WTC11 (cell line): ENCODE results near the gene CCDC8. TPM values are rescaled to one million over a fixed set of nuclear protein-coding genes. Genes with fewer than 3 reads are reported as not detected.
A peak's percentile ranks its signal among the peaks of the same experiment; 100 is the strongest.

ENCODE experiments used
- ATAC-seq: fragments of 200-7000 bp; cut with Tn5 transposase; 2 replicates; pipeline ENCODE4 v1.10.0; 2021; ENCODE audit warnings: mild to moderate bottlenecking, moderate library complexity
- CTCF ChIA-PET: fragments of 300-600 bp; sonication (Branson Sonifier 250); formaldehyde crosslinking; loops from one replicate; lab custom pipeline; 2021; ENCODE audit warnings: antibody characterized with exemption; lab: Charles Lee
- POLR2A ChIA-PET: fragments of 350-600 bp; sonication (Branson Sonifier 250); formaldehyde crosslinking; loops from one replicate; lab custom pipeline; 2021; ENCODE audit warnings: antibody characterized with exemption; lab: Charles Lee
- DNase-seq: peaks from one replicate; pipeline ENCODE4 v3.0.0; 2021; ENCODE audit warnings: low spot score
- H3K27ac Mint-ChIP-seq: 2 replicates; pipeline ENCODE4 v1.8.0; 2021; ENCODE audit warnings: mixed read lengths
- H3K27me3 Mint-ChIP-seq: 2 replicates; pipeline ENCODE4 v1.8.0; 2021; ENCODE audit warnings: low read depth, mild to moderate bottlenecking, moderate library complexity, mixed read lengths
- H3K36me3 Mint-ChIP-seq: 2 replicates; pipeline ENCODE4 v1.8.0; 2021; ENCODE audit warnings: mixed read lengths
- H3K4me1 Mint-ChIP-seq: 2 replicates; pipeline ENCODE4 v1.8.0; 2022; ENCODE audit warnings: mixed read lengths
- H3K4me3 Mint-ChIP-seq: 2 replicates; pipeline ENCODE4 v1.8.0; 2021; ENCODE audit warnings: mild to moderate bottlenecking, moderate library complexity, mixed read lengths
- H3K9me3 Mint-ChIP-seq: 2 replicates; pipeline ENCODE4 v1.8.0; 2021; ENCODE audit warnings: mixed read lengths
- ATF1 ChIP-seq: sonication (generic); formaldehyde crosslinking; IDR thresholded peaks from 2 replicates; pipeline ENCODE4 v1.8.1; 2023; ENCODE audit warnings: mild to moderate bottlenecking, moderate library complexity, missing genetic modification reagents
- ELF4 ChIP-seq: sonication (generic); formaldehyde crosslinking; IDR thresholded peaks from 2 replicates; pipeline ENCODE4 v1.8.1; 2022; ENCODE audit warnings: low read depth, mild to moderate bottlenecking, moderate library complexity, missing genetic modification reagents
- ETV6 ChIP-seq: sonication (generic); formaldehyde crosslinking; IDR thresholded peaks from 2 replicates; pipeline ENCODE4 v1.8.1; 2022; ENCODE audit warnings: mild to moderate bottlenecking, missing genetic modification reagents
- FOXP1 ChIP-seq: sonication (generic); formaldehyde crosslinking; IDR thresholded peaks from 2 replicates; pipeline ENCODE4 v1.8.0; 2022; ENCODE audit warnings: missing genetic modification reagents, mild to moderate bottlenecking, moderate library complexity, borderline replicate concordance
- GRHL2 ChIP-seq: fragments of 250-450 bp; sonication (Bioruptor Pico); IDR thresholded peaks from 2 replicates; pipeline ENCODE4 v1.8.0; 2022; ENCODE audit warnings: mild to moderate bottlenecking, moderate library complexity; ENCODE audit not compliant: insufficient replicate concordance, severe bottlenecking
- HMGA2 ChIP-seq: fragments of 250-450 bp; sonication (Bioruptor Pico); IDR thresholded peaks from 2 replicates; pipeline ENCODE4 v1.4.0; 2021; ENCODE audit warnings: mild to moderate bottlenecking, moderate library complexity
- KAT7 ChIP-seq: sonication (generic); formaldehyde crosslinking; IDR thresholded peaks from 2 replicates; pipeline ENCODE4 v1.8.1; 2023; ENCODE audit warnings: missing genetic modification reagents, mild to moderate bottlenecking, borderline replicate concordance
- NFATC4 ChIP-seq: fragments of 250-450 bp; sonication (Bioruptor Pico); IDR thresholded peaks from 2 replicates; pipeline ENCODE4 v1.9.0; 2021; ENCODE audit warnings: mild to moderate bottlenecking
- NFE2L1 ChIP-seq: sonication (generic); formaldehyde crosslinking; IDR thresholded peaks from 2 replicates; pipeline ENCODE4 v1.8.1; 2023; ENCODE audit warnings: missing genetic modification reagents
- NR1H2 ChIP-seq: sonication (generic); formaldehyde crosslinking; IDR thresholded peaks from 2 replicates; pipeline ENCODE4 v1.9.0; 2021; ENCODE audit warnings: mild to moderate bottlenecking, moderate library complexity, missing genetic modification reagents
- PRRX2 ChIP-seq: fragments of 250-450 bp; sonication (Bioruptor Pico); IDR thresholded peaks from 2 replicates; pipeline ENCODE4 v1.8.0; 2021; ENCODE audit warnings: mild to moderate bottlenecking
- ZNF138 ChIP-seq: sonication (generic); formaldehyde crosslinking; conservative IDR thresholded peaks from 2 replicates; pipeline ENCODE4 v1.8.1; 2022; ENCODE audit warnings: mild to moderate bottlenecking, moderate library complexity, missing genetic modification reagents
- ZNF317 ChIP-seq: sonication (generic); formaldehyde crosslinking; IDR thresholded peaks from 2 replicates; pipeline ENCODE4 v1.8.1; 2023; ENCODE audit warnings: low read depth, mild to moderate bottlenecking, moderate library complexity, missing genetic modification reagents, borderline replicate concordance
- ZNF396 ChIP-seq: fragments of 250-450 bp; sonication (Bioruptor Pico); IDR thresholded peaks from 2 replicates; pipeline ENCODE4 v1.8.0; 2021; ENCODE audit warnings: mild to moderate bottlenecking, moderate library complexity, borderline replicate concordance
- ZNF416 ChIP-seq: fragments of 250-450 bp; sonication (Bioruptor Pico); IDR thresholded peaks from 2 replicates; pipeline ENCODE4 v1.9.0; 2021; ENCODE audit warnings: mild to moderate bottlenecking, inconsistent platforms
- ZNF423 ChIP-seq: fragments of 250-450 bp; sonication (Bioruptor Pico); IDR thresholded peaks from 2 replicates; pipeline ENCODE4 v2.1.2; 2022; ENCODE audit warnings: mild to moderate bottlenecking, moderate library complexity
- ZNF671 ChIP-seq: fragments of 250-450 bp; sonication (Bioruptor Pico); IDR thresholded peaks from 2 replicates; pipeline ENCODE4 v1.8.0; 2021; ENCODE audit warnings: mild to moderate bottlenecking
- total RNA-seq: library from RNA; stranded (reverse); gene quantifications from 3 replicates; pipeline ENCODE4 v1.2.3, GENCODE V29; 2021
- TF ChIP-seq, protein P1 (sequence below): sonication (generic); formaldehyde crosslinking; IDR thresholded peaks from 2 replicates; pipeline ENCODE4 v1.8.0; 2022; ENCODE audit warnings: missing genetic modification reagents
- TF ChIP-seq, protein P2 (sequence below): fragments of 200-600 bp; IDR thresholded peaks from 2 replicates; pipeline ENCODE4 v1.8.0; 2022; ENCODE audit warnings: antibody characterized with exemption
- TF ChIP-seq, protein P3 (sequence below): sonication (generic); formaldehyde crosslinking; IDR thresholded peaks from 2 replicates; pipeline ENCODE4 v1.8.0; 2022; ENCODE audit warnings: mild to moderate bottlenecking, missing genetic modification reagents
- TF ChIP-seq, protein P4 (sequence below): sonication (generic); formaldehyde crosslinking; IDR thresholded peaks from 2 replicates; pipeline ENCODE4 v1.8.1; 2023; ENCODE audit warnings: mild to moderate bottlenecking, missing genetic modification reagents, borderline replicate concordance
- TF ChIP-seq, protein P5 (sequence below): sonication (generic); formaldehyde crosslinking; IDR thresholded peaks from 2 replicates; pipeline ENCODE4 v1.8.1; 2023; ENCODE audit warnings: mild to moderate bottlenecking, missing genetic modification reagents

Gene CCDC8
- total RNA-seq, 1 experiment from 2014 or later: 25.7 TPM

DNA sequence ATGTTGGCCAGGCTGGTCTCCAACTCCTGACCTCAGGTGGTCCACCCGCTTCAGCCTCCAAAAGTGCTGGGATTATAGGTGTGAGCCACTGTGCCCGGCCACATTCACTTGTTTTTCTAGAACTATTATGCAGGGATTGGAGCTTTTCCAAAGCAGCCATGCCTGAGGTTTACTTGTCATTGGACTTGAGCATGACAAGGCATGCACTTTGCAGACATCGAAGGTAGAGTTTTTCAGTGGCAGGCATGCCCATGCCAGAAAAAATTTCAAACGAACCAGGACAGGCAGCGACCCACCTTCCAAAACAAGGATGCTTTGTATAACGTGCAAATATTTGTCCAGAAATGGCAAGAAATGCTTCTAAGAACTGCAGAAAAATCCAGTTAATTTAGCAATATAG is 40.3 kb upstream of the CCDC8 start:
- Mint-ChIP-seq H3K36me3 (peaks cover 7% of the 10 kb centered on the region; the same call in 1 of the 2 replicates), H3K27ac (no peak overlapping the region), H3K9me3 (peaks cover 12% of the 10 kb centered on the region), H3K4me1 (no peaks in the 10 kb centered on the region), H3K27me3 (peaks cover 8% of the 10 kb centered on the region), H3K4me3 (no peak overlapping the region)
- no peak for TF ChIP-seq PRRX2 (CRISPR knock-in tag)
- TF ChIP-seq ZNF671 (CRISPR knock-in tag): no peak
- TF ChIP-seq, protein P1, sequence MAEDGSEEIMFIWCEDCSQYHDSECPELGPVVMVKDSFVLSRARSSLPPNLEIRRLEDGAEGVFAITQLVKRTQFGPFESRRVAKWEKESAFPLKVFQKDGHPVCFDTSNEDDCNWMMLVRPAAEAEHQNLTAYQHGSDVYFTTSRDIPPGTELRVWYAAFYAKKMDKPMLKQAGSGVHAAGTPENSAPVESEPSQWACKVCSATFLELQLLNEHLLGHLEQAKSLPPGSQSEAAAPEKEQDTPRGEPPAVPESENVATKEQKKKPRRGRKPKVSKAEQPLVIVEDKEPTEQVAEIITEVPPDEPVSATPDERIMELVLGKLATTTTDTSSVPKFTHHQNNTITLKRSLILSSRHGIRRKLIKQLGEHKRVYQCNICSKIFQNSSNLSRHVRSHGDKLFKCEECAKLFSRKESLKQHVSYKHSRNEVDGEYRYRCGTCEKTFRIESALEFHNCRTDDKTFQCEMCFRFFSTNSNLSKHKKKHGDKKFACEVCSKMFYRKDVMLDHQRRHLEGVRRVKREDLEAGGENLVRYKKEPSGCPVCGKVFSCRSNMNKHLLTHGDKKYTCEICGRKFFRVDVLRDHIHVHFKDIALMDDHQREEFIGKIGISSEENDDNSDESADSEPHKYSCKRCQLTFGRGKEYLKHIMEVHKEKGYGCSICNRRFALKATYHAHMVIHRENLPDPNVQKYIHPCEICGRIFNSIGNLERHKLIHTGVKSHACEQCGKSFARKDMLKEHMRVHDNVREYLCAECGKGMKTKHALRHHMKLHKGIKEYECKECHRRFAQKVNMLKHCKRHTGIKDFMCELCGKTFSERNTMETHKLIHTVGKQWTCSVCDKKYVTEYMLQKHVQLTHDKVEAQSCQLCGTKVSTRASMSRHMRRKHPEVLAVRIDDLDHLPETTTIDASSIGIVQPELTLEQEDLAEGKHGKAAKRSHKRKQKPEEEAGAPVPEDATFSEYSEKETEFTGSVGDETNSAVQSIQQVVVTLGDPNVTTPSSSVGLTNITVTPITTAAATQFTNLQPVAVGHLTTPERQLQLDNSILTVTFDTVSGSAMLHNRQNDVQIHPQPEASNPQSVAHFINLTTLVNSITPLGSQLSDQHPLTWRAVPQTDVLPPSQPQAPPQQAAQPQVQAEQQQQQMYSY (CRISPR knock-in tag): no peak
- TF ChIP-seq FOXP1 (CRISPR knock-in tag): no peak
- TF ChIP-seq ZNF423 (CRISPR knock-in tag): no peak
- TF ChIP-seq ZNF416 (CRISPR knock-in tag): no peak
- TF ChIP-seq NR1H2 (CRISPR knock-in tag): no peak
- TF ChIP-seq ELF4 (CRISPR knock-in tag): no peak
- no peak for TF ChIP-seq ATF1 (CRISPR knock-in tag)
- TF ChIP-seq GRHL2 (CRISPR knock-in tag): no peak
- no peak for TF ChIP-seq ZNF317 (CRISPR knock-in tag)
- CTCF ChIA-PET: no interaction called here
- DNase-seq: no peak
- ATAC-seq: no peak
- POLR2A ChIA-PET: no interaction called here

DNA sequence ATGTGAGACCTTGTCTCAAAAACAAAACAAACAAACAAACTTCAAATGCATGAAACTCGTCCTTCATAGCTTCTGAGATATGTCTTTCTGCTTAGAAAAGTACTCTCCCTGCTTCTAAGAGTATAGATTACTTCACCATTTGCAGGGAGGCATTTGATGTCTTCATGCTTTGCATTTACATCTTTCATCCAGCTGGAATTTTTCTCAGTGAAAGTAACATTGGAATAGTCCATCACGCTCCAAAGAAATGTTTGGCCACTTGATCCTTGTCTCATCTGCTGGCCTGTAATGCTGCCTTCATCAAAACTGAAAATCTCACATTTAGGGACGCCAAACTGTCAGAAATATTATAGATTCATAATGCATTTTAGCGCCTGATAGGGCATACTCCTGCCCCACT is 38.8 kb upstream of the CCDC8 start:
- H3K9me3 Mint-ChIP-seq: peaks cover 12% of the 10 kb centered on the region
- no peak overlapping the region for H3K4me3 Mint-ChIP-seq
- ChIA-PET CTCF (interaction anchor here (1.7 kb wide), 1 partner anchor 21 kb away, joined by 7 read pairs; no protein-coding TSS in a partner anchor), POLR2A (no interaction called here)
- TF ChIP-seq KAT7 (CRISPR knock-in tag) (no peak), ZNF138 (CRISPR knock-in tag) (no peak)
- H3K27ac Mint-ChIP-seq: 0 out of 2 replicates have a peak overlapping the region, but pooled peaks have one; percentile 23
- peaks cover 7% of the 10 kb centered on the region; the same call in 1 of the 2 replicates for H3K36me3 Mint-ChIP-seq
- DNase-seq (no peak), ATAC-seq (no peak)
- no peaks in the 10 kb centered on the region for H3K4me1 Mint-ChIP-seq
- H3K27me3 Mint-ChIP-seq: peaks cover 8% of the 10 kb centered on the region

DNA sequence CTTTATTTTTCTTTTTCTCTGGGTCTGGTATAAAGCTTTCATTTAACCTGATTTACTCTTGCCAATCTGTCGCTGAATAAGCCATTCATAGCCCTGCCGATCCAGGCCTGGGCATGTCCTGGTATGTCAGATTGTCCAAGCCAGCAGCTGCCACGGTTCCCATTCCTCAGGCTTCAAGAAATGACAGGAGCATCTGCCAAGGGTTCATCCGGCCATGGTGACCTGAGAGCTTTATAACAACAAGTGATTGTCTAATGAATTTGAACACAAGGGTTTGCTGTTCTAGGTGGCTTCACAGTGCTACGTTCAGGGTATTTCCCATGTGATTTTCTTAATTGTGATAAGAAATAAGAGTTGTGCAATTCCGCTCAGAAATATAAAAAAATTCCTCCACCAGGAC is 38.0 kb upstream of the CCDC8 start:
- ATAC-seq (no peak), DNase-seq (no peak)
- Mint-ChIP-seq H3K4me1 (no peaks in the 10 kb centered on the region), H3K36me3 (peaks cover 7% of the 10 kb centered on the region; the same call in 1 of the 2 replicates), H3K27me3 (peaks cover 7% of the 10 kb centered on the region), H3K27ac (no peak overlapping the region), H3K9me3 (peaks cover 12% of the 10 kb centered on the region), H3K4me3 (no peak overlapping the region)
- no peak for TF ChIP-seq HMGA2 (CRISPR knock-in tag)
- TF ChIP-seq, protein P2, sequence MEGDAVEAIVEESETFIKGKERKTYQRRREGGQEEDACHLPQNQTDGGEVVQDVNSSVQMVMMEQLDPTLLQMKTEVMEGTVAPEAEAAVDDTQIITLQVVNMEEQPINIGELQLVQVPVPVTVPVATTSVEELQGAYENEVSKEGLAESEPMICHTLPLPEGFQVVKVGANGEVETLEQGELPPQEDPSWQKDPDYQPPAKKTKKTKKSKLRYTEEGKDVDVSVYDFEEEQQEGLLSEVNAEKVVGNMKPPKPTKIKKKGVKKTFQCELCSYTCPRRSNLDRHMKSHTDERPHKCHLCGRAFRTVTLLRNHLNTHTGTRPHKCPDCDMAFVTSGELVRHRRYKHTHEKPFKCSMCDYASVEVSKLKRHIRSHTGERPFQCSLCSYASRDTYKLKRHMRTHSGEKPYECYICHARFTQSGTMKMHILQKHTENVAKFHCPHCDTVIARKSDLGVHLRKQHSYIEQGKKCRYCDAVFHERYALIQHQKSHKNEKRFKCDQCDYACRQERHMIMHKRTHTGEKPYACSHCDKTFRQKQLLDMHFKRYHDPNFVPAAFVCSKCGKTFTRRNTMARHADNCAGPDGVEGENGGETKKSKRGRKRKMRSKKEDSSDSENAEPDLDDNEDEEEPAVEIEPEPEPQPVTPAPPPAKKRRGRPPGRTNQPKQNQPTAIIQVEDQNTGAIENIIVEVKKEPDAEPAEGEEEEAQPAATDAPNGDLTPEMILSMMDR: no peak
- no peak for TF ChIP-seq ETV6 (CRISPR knock-in tag)
- no peak for TF ChIP-seq ZNF396 (CRISPR knock-in tag)
- no peak for TF ChIP-seq NFATC4
- TF ChIP-seq, protein P3, sequence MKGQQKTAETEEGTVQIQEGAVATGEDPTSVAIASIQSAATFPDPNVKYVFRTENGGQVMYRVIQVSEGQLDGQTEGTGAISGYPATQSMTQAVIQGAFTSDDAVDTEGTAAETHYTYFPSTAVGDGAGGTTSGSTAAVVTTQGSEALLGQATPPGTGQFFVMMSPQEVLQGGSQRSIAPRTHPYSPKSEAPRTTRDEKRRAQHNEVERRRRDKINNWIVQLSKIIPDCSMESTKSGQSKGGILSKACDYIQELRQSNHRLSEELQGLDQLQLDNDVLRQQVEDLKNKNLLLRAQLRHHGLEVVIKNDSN (CRISPR knock-in tag): no peak
- TF ChIP-seq, protein P4, sequence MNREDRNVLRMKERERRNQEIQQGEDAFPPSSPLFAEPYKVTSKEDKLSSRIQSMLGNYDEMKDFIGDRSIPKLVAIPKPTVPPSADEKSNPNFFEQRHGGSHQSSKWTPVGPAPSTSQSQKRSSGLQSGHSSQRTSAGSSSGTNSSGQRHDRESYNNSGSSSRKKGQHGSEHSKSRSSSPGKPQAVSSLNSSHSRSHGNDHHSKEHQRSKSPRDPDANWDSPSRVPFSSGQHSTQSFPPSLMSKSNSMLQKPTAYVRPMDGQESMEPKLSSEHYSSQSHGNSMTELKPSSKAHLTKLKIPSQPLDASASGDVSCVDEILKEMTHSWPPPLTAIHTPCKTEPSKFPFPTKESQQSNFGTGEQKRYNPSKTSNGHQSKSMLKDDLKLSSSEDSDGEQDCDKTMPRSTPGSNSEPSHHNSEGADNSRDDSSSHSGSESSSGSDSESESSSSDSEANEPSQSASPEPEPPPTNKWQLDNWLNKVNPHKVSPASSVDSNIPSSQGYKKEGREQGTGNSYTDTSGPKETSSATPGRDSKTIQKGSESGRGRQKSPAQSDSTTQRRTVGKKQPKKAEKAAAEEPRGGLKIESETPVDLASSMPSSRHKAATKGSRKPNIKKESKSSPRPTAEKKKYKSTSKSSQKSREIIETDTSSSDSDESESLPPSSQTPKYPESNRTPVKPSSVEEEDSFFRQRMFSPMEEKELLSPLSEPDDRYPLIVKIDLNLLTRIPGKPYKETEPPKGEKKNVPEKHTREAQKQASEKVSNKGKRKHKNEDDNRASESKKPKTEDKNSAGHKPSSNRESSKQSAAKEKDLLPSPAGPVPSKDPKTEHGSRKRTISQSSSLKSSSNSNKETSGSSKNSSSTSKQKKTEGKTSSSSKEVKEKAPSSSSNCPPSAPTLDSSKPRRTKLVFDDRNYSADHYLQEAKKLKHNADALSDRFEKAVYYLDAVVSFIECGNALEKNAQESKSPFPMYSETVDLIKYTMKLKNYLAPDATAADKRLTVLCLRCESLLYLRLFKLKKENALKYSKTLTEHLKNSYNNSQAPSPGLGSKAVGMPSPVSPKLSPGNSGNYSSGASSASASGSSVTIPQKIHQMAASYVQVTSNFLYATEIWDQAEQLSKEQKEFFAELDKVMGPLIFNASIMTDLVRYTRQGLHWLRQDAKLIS (CRISPR knock-in tag): no peak
- TF ChIP-seq, protein P5, sequence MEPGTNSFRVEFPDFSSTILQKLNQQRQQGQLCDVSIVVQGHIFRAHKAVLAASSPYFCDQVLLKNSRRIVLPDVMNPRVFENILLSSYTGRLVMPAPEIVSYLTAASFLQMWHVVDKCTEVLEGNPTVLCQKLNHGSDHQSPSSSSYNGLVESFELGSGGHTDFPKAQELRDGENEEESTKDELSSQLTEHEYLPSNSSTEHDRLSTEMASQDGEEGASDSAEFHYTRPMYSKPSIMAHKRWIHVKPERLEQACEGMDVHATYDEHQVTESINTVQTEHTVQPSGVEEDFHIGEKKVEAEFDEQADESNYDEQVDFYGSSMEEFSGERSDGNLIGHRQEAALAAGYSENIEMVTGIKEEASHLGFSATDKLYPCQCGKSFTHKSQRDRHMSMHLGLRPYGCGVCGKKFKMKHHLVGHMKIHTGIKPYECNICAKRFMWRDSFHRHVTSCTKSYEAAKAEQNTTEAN (CRISPR knock-in tag): no peak
- no peak for TF ChIP-seq NFE2L1 (CRISPR knock-in tag)
- TF ChIP-seq, all 79 proteins: peak for 0
- ChIA-PET CTCF (interaction anchor here (1.7 kb wide), 1 partner anchor 20 kb away, joined by 7 read pairs; no protein-coding TSS in a partner anchor), POLR2A (no interaction called here)
